ACHN (cell line): ENCODE data around the gene RFX4.
A peak's percentile ranks its signal among the peaks of the same experiment; 100 is the strongest.
"Not testable (repeated sequence)": the region's sequence is repeated elsewhere in the genome, so short reads cannot be mapped to it uniquely, and the experiment has no call there.

ENCODE experiments used
- DNase-seq: peaks from one replicate; pipeline ENCODE4 v3.0.0-alpha.2; 2015
- in situ Hi-C: cut with HindIII; loops from 2 replicates; pipeline ENCODE4 v1.10.0; 2017; ENCODE audit warnings: low sequenced_read_pairs, low pct_ligation_motif_present, low pct_unique_long_range_greater_than_20kb

RFX4 gene

GRCh38 chr12:106586803-106587684 lies 4.2 kb downstream of the RFX4 start:
- in situ Hi-C loops: no loop called here
- DNase-seq: peak; percentile 21

GRCh38 chr12:106588771-106589170 lies 6.0 kb downstream of the RFX4 start:
- in situ Hi-C loops: no loop called here

GRCh38 chr12:106590601-106591000 lies 7.8 kb downstream of the RFX4 start:
- DNase-seq: no peak
- in situ Hi-C loops: no loop called here

More at GRCh38 chr12:106588771-106589170, 6.0 kb downstream of the RFX4 start:
- no peak for DNase-seq

- in situ Hi-C loops: no loop called here
- DNase-seq: no peak
Measured at GRCh38 chr12:106594447-106594846, 11.6 kb downstream of the RFX4 start.

- in situ Hi-C loops: no loop called here
- DNase-seq: no peak
Measured at GRCh38 chr12:106595268-106595667, 12.5 kb downstream of the RFX4 start.

GRCh38 chr12:106598003-106598402 lies 15.2 kb downstream of the RFX4 start:
- DNase-seq: no peak
- in situ Hi-C loops: no loop called here

GRCh38 chr12:106599302-106599701 lies 16.5 kb downstream of the RFX4 start:
- DNase-seq: no peak
- in situ Hi-C loops: no loop called here

- DNase-seq: no peak
- in situ Hi-C loops: no loop called here
Measured at GRCh38 chr12:106600503-106600902, 17.7 kb downstream of the RFX4 start.

- in situ Hi-C loops: no loop called here
- DNase-seq: no peak
Measured at GRCh38 chr12:106601031-106601430, 18.2 kb downstream of the RFX4 start.

GRCh38 chr12:106601496-106601895 lies 18.7 kb downstream of the RFX4 start:
- no peak for DNase-seq
- in situ Hi-C loops: no loop called here

GRCh38 chr12:106602076-106602475 lies 19.3 kb downstream of the RFX4 start:
- in situ Hi-C loops: no loop called here
- DNase-seq: no peak

- in situ Hi-C loops: no loop called here
- DNase-seq: no peak
Measured at GRCh38 chr12:106605254-106605653, 22.4 kb downstream of the RFX4 start.

- DNase-seq, in situ Hi-C loops: not testable (repeated sequence)
Measured at GRCh38 chr12:106620588-106620987, 37.8 kb downstream of the RFX4 start.

GRCh38 chr12:106625976-106626375 lies 43.2 kb downstream of the RFX4 start:
- DNase-seq: no peak
- in situ Hi-C loops: no loop called here

- in situ Hi-C loops: no loop called here
- peak; percentile 45 for DNase-seq
Measured at GRCh38 chr12:106629797-106630659, 47.2 kb downstream of the RFX4 start.

GRCh38 chr12:106631150-106631549 lies 48.3 kb downstream of the RFX4 start:
- in situ Hi-C loops: no loop called here
- peak; percentile 14 for DNase-seq

- DNase-seq: no peak
- in situ Hi-C loops: no loop called here
Measured at GRCh38 chr12:106631797-106632196, 49.0 kb downstream of the RFX4 start.

- in situ Hi-C loops: no loop called here
- peak; percentile 58 for DNase-seq
Measured at GRCh38 chr12:106632797-106633450, 50.1 kb downstream of the RFX4 start.

- in situ Hi-C loops: no loop called here
- DNase-seq: peak; percentile 75
Measured at GRCh38 chr12:106633451-106633823, 50.6 kb downstream of the RFX4 start.
